CD4-positive, alpha-beta T cell (primary cell): ENCODE measurements around the gene CXXC5. TPM values are rescaled to one million over a fixed set of nuclear protein-coding genes. Genes with fewer than 3 reads are reported as not detected.
A peak's percentile ranks its signal among the peaks of the same experiment; 100 is the strongest.

Source experiments
- ATAC-seq: fragments of 200-7000 bp; cut with Tn5 transposase; one replicate; pipeline ENCODE4 v1.10.0; 2022; ENCODE audit warnings: mild to moderate bottlenecking; ENCODE audit not compliant: poor library complexity
- CTCF ChIA-PET: fragments of 350-600 bp; sonication (Branson Sonifier 250); formaldehyde crosslinking; loops from one replicate; lab custom pipeline; 2021; ENCODE audit warnings: antibody characterized with exemption, inconsistent platforms; lab: Charles Lee
- POLR2A ChIA-PET: fragments of 350-600 bp; sonication (Branson Sonifier 250); formaldehyde crosslinking; loops from one replicate; lab custom pipeline; 2021; ENCODE audit warnings: antibody characterized with exemption, inconsistent platforms; lab: Charles Lee
- DNase-seq, 14 experiments: peaks; one replicate each; pipeline ENCODE4 v3.0.0-alpha.2; 2013 to 2020; ENCODE audit warnings: mixed read lengths in 2 of 14
- H3K27ac ChIP-seq, 2 donors: one replicate each; pipeline versions ENCODE4 v1.5.1 to v1.7.0; 2013; ENCODE audit warnings: low read length in 2 of 2, low read depth in 1 of 2, mild to moderate bottlenecking in 1 of 2
- H3K27me3 ChIP-seq, 2 experiments: 1 replicate in 1 of 2; 2 replicates in 1 of 2; pipeline versions ENCODE4 v1.6.1 to v1.7.0; 2013; ENCODE audit warnings: low read length in 2 of 2, control low read depth in 1 of 2, mild to moderate bottlenecking in 1 of 2, moderate library complexity in 1 of 2; ENCODE audit not compliant: insufficient read depth in 2 of 2, control insufficient read depth in 1 of 2
- H3K36me3 ChIP-seq: one replicate; pipeline ENCODE4 v1.6.1; 2013; ENCODE audit warnings: low read length, control low read depth; ENCODE audit not compliant: insufficient read depth
- H3K4me1 ChIP-seq: one replicate; pipeline ENCODE4 v1.6.1; 2013; ENCODE audit warnings: low read length, control low read depth; ENCODE audit not compliant: insufficient read depth
- H3K4me3 ChIP-seq: one replicate; pipeline ENCODE4 v1.5.1; 2013; ENCODE audit warnings: mild to moderate bottlenecking, low read length, moderate library complexity
- H3K9me3 ChIP-seq, 2 experiments: 1 replicate in 1 of 2; 2 replicates in 1 of 2; pipeline versions ENCODE4 v1.6.1 to v1.7.0; 2013; ENCODE audit warnings: low read length in 2 of 2, mild to moderate bottlenecking in 2 of 2, control low read depth in 1 of 2, moderate library complexity in 1 of 2; ENCODE audit not compliant: control insufficient read depth in 1 of 2, insufficient read depth in 1 of 2
- H3K27ac Mint-ChIP-seq: one replicate; pipeline ENCODE4 v1.8.0; 2020; ENCODE audit warnings: mixed read lengths
- H3K27me3 Mint-ChIP-seq: one replicate; pipeline ENCODE4 v1.8.0; 2021; ENCODE audit warnings: mixed read lengths
- H3K36me3 Mint-ChIP-seq: one replicate; pipeline ENCODE4 v1.8.0; 2021; ENCODE audit warnings: low read depth, mixed read lengths
- H3K4me1 Mint-ChIP-seq: one replicate; pipeline ENCODE4 v1.8.0; 2021; ENCODE audit warnings: low read depth, mixed read lengths
- H3K4me3 Mint-ChIP-seq: one replicate; pipeline ENCODE4 v1.8.0; 2020; ENCODE audit warnings: mild to moderate bottlenecking, mixed read lengths
- H3K9me3 Mint-ChIP-seq: one replicate; pipeline ENCODE4 v1.8.0; 2020; ENCODE audit warnings: mixed read lengths
- CTCF ChIP-seq: fragments of 200-600 bp; IDR thresholded peaks from one replicate; pipeline ENCODE4 v1.8.0; 2022; ENCODE audit warnings: antibody characterized with exemption, mild to moderate bottlenecking
- intact Hi-C, 2 experiments: fragments of 100-400 bp; cut with DNase I in 1 of 2; cut with micrococcal nuclease in 1 of 2; formaldehyde crosslinking; loops; one replicate each; pipeline versions ENCODE4 v1.15.1 to v1.9.0; 2023 to 2025; cut with DNase I, micrococcal nuclease
- total RNA-seq, 174 experiments: library from RNA in 2 of 174; stranded (reverse) in 2 of 174; gene quantifications; one replicate each; pipeline ENCODE4 v1.2.3 and lab custom pipeline; 2021 to 2026

The CXXC5 gene
- total RNA-seq, 2 experiments from 2014 or later: 1.9 to 2.7 TPM

GRCh38 chr5:139664086-139664693 is 16.0 kb downstream of the CXXC5 start:
- no peak for TF ChIP-seq CTCF
- H3K27ac Mint-ChIP-seq: no peak overlapping the region
- intact Hi-C loops: no loop called here
- no peak for ATAC-seq
- H3K36me3 Mint-ChIP-seq: no peaks in the 10 kb centered on the region
- no peaks in the 10 kb centered on the region for H3K27me3 Mint-ChIP-seq
- Histone ChIP-seq H3K4me1 (peaks cover 44% of the 10 kb centered on the region), H3K27ac (no peak overlapping the region), H3K27me3 (no peaks in the 10 kb centered on the region), H3K9me3 (no peaks in the 10 kb centered on the region), H3K36me3 (no peaks in the 10 kb centered on the region), H3K4me3 (no peak overlapping the region)
- DNase-seq: peak in 2 of 14 experiments; percentile 73 to 82
- CTCF ChIA-PET: no interaction called here
- H3K4me1 Mint-ChIP-seq: peaks cover 27% of the 10 kb centered on the region
- H3K4me3 Mint-ChIP-seq: no peak overlapping the region
- H3K9me3 Mint-ChIP-seq: no peaks in the 10 kb centered on the region
- POLR2A ChIA-PET: interaction anchor here (0.6 kb wide), 1 partner anchor 27 kb away, joined by 3 read pairs; no protein-coding TSS in a partner anchor

- Histone ChIP-seq H3K4me1 (peaks cover 48% of the 10 kb centered on the region), H3K4me3 (no peak overlapping the region), H3K9me3 (no peaks in the 10 kb centered on the region), H3K36me3 (no peaks in the 10 kb centered on the region), H3K27ac (no peak overlapping the region), H3K27me3 (no peaks in the 10 kb centered on the region)
- DNase-seq: no peak
- no peak overlapping the region for H3K4me3 Mint-ChIP-seq
- H3K9me3 Mint-ChIP-seq: no peaks in the 10 kb centered on the region
- ATAC-seq: no peak
- no peak overlapping the region for H3K27ac Mint-ChIP-seq
- CTCF ChIA-PET: interaction anchor here (1.0 kb wide), 1 partner anchor 100 kb away, joined by 3 read pairs; no protein-coding TSS in a partner anchor
- TF ChIP-seq CTCF: no peak
- H3K36me3 Mint-ChIP-seq: no peaks in the 10 kb centered on the region
- H3K4me1 Mint-ChIP-seq: peaks cover 32% of the 10 kb centered on the region
- H3K27me3 Mint-ChIP-seq: no peaks in the 10 kb centered on the region
- POLR2A ChIA-PET: interaction anchor here (0.6 kb wide), 1 partner anchor 28 kb away, joined by 3 read pairs; no protein-coding TSS in a partner anchor
- intact Hi-C loops: no loop called here
These were observed 16.7 kb downstream of the CXXC5 start for GRCh38 chr5:139664727-139665351.

GRCh38 chr5:139665626-139666025 is 17.5 kb downstream of the CXXC5 start:
- no peak for TF ChIP-seq CTCF
- H3K4me1 ChIP-seq: peaks cover 54% of the 10 kb centered on the region
- Mint-ChIP-seq H3K27ac (no peak overlapping the region), H3K36me3 (no peaks in the 10 kb centered on the region), H3K9me3 (no peaks in the 10 kb centered on the region), H3K27me3 (no peaks in the 10 kb centered on the region), H3K4me3 (no peak overlapping the region), H3K4me1 (peaks cover 39% of the 10 kb centered on the region)
- ATAC-seq (no peak), DNase-seq (no peak)
- no peaks in the 10 kb centered on the region for H3K27me3 ChIP-seq
- intact Hi-C loops: no loop called here
- no peaks in the 10 kb centered on the region for H3K9me3 ChIP-seq
- H3K27ac ChIP-seq: no peak overlapping the region
- ChIA-PET POLR2A (interaction anchor here (1.0 kb wide), 1 partner anchor 30 kb away, joined by 3 read pairs; no protein-coding TSS in a partner anchor), CTCF (interaction anchor here (1.0 kb wide), 1 partner anchor 100 kb away, joined by 3 read pairs; no protein-coding TSS in a partner anchor)
- H3K4me3 ChIP-seq: no peak overlapping the region
- H3K36me3 ChIP-seq: no peaks in the 10 kb centered on the region
